Central memory CD8-positive, alpha-beta T cell (primary cell): ENCODE data around the gene KDM4F.

ENCODE experiments used
- ATAC-seq: fragments of 150-1000 bp; cut with Tn5 transposase; replicated peaks from 2 replicates; pipeline ENCODE4 v1.10.0; 2022; ENCODE audit warnings: mild to moderate bottlenecking, moderate FRiP score, moderate number of reproducible peaks; ENCODE audit not compliant: poor library complexity, severe bottlenecking; ENCODE audit errors: extremely low read depth
- DNase-seq, 2 donors: peaks; one replicate each; pipeline ENCODE4 v3.0.0; 2021; ENCODE audit warnings: low spot score in 2 of 2
- H3K27ac Mint-ChIP-seq: one replicate; pipeline ENCODE4 v1.8.0; 2022; ENCODE audit warnings: low read depth, mild to moderate bottlenecking, moderate library complexity, mixed read lengths
- H3K27me3 Mint-ChIP-seq: one replicate; pipeline ENCODE4 v1.8.0; 2022; ENCODE audit warnings: mixed read lengths
- H3K36me3 Mint-ChIP-seq: one replicate; pipeline ENCODE4 v1.8.0; 2022; ENCODE audit warnings: mild to moderate bottlenecking, moderate library complexity, mixed read lengths; ENCODE audit not compliant: insufficient read depth
- H3K4me1 Mint-ChIP-seq: one replicate; pipeline ENCODE4 v1.8.0; 2022; ENCODE audit warnings: mixed read lengths
- H3K4me3 Mint-ChIP-seq: one replicate; pipeline ENCODE4 v1.8.0; 2022; ENCODE audit warnings: mild to moderate bottlenecking, moderate library complexity, mixed read lengths
- H3K9me3 Mint-ChIP-seq: one replicate; pipeline ENCODE4 v1.8.0; 2022; ENCODE audit warnings: mixed read lengths

The KDM4F gene

DNA sequence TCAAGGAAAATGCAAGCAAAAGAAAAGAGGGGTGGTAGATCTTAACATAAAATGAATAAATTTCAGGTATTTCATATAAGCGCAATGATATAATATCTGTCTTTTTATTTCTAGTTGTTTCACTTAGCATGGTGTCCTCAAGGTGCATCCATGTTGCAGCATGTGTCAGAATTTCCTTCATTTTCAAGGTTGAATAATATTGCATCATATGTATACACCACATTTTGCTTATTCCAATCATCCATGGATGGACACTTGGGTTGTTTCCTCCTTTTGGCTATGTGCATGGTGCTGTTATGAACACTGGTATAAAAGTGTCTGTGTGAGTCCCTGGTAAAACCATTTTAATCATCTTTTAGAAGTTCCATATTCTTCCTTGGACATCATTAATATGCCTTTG, 7.0 kb upstream of the KDM4F start:
- no peaks in the 10 kb centered on the region for H3K4me1 Mint-ChIP-seq
- H3K9me3 Mint-ChIP-seq: no peaks in the 10 kb centered on the region
- ATAC-seq: no peak
- H3K27ac Mint-ChIP-seq: no peak overlapping the region
- H3K4me3 Mint-ChIP-seq: no peak overlapping the region
- H3K36me3 Mint-ChIP-seq: peaks cover 3% of the 10 kb centered on the region
- peaks cover 83% of the 10 kb centered on the region for H3K27me3 Mint-ChIP-seq
- no peak for DNase-seq

DNA sequence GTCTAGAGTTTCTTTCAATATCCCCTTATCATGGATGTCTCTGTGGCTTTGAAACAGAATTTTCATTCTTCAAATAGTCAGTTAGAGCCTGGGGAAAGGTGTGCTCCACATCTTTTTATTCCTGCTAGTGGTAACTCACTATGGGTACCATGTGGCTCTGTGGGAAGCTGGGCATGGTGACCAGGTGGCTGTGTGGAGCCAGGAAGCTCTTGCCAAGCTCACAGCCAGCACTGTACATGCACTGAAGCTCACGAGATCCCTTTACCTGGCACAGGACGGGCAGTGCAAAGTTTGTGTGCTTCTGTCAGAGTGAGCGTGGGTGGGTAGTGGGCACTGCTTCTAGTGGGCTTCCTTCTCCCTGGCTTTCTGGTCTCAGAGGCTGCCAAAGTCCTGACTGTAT, 6.3 kb upstream of the KDM4F start:
- H3K4me1 Mint-ChIP-seq: no peaks in the 10 kb centered on the region
- H3K9me3 Mint-ChIP-seq: no peaks in the 10 kb centered on the region
- H3K4me3 Mint-ChIP-seq: no peak overlapping the region
- ATAC-seq (no peak), DNase-seq (no peak)
- peaks cover 81% of the 10 kb centered on the region for H3K27me3 Mint-ChIP-seq
- H3K36me3 Mint-ChIP-seq: peaks cover 3% of the 10 kb centered on the region
- H3K27ac Mint-ChIP-seq: no peak overlapping the region

DNA sequence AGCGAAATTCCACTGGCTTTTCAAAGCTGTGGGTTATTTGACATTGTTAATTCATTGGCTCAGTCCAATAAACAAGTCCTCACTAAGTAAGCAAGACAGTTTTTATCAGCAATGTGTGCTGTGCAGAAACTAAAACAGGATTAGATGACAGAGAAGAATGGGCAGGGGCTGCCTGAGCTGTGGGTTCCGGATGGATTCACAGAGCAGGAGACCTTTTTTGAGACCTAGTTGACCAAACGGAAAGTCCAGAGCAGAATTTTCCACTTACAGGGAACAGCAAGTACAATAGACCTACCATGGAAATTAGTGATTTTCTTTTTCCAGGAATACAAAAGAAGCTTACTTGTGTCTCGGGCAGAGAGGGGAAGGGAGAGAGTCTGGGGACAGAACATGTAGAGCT, 5.2 kb upstream of the KDM4F start:
- Mint-ChIP-seq H3K27me3 (peaks cover 81% of the 10 kb centered on the region), H3K27ac (no peak overlapping the region), H3K4me1 (no peaks in the 10 kb centered on the region), H3K9me3 (no peaks in the 10 kb centered on the region), H3K36me3 (peaks cover 2% of the 10 kb centered on the region), H3K4me3 (no peak overlapping the region)
- no peak for DNase-seq
- no peak for ATAC-seq

DNA sequence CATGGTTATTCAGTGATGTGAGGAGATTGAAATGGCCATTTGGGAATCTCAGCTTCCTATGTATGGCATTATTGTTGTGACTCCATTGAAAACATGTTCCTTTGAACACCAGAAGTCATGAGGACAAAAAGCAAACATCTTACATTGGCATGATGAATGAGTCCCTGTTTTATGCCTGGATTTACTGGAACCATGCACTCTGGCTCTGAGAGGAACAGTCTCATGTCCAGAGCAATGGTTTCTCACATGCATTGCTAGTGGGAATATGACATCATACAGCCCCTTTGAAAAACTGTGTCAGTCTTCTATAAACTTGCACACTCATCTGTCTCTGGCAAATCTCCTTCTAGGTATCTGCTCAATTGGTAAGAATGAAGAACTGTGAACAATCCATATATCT, 3.4 kb upstream of the KDM4F start:
- Mint-ChIP-seq H3K9me3 (no peaks in the 10 kb centered on the region), H3K36me3 (peaks cover 2% of the 10 kb centered on the region), H3K27me3 (peaks cover 69% of the 10 kb centered on the region), H3K27ac (no peak overlapping the region), H3K4me1 (no peaks in the 10 kb centered on the region), H3K4me3 (no peak overlapping the region)
- ATAC-seq (no peak), DNase-seq (no peak)

DNA sequence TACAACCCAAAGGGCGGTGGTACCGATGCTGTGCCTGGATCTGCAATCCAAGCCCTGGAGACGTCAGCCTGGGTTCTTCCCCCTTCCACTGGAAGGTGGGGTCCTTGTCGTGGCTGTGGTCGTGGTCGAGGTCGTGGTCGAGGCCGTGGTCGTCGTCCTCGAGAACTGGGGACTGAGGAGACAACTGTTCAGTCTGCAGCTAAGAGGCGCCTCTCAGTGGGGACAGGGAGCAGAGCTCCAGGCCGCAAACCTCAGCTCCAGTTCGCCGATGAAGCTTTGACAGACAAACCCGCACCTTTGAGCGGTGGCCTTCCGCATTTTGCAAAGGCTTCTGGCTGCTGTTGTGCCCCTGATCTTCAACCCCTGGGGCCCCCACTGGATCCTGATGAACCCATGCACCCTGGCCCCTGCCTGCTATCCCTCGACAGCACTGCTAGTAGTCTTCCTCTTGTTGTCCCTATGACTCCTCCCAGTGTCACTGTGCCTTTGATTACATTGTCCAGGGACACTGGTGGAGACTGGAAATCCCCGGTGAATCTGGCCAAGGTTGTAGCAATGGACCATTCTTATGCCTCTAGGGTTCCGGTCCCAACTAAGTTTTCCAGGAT, 1.5 kb downstream of the KDM4F start:
- no peak for ATAC-seq
- H3K27me3 Mint-ChIP-seq: peaks cover 70% of the 10 kb centered on the region
- H3K36me3 Mint-ChIP-seq: no peaks in the 10 kb centered on the region
- no peak for DNase-seq
- no peak overlapping the region for H3K4me3 Mint-ChIP-seq
- H3K27ac Mint-ChIP-seq: no peak overlapping the region
- no peaks in the 10 kb centered on the region for H3K4me1 Mint-ChIP-seq
- no peaks in the 10 kb centered on the region for H3K9me3 Mint-ChIP-seq

DNA sequence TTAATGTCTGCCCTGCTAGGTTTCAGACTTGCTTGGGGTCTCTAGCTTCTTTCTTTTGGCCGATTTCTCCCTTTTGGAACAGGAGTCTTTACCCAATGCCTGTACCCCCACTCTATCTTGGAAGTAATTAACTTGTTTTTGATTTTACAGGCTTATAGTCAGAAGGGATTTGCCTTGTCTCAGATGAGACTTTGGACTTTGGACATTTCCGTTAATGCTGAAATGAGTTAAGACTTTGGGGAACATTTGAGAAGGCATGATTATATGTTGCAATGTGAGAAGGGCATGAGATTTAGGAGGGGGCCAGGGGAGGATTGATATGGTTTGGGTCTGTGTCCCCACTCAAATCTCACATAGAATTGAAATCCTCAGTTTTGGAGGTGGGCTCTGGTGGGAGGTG, 5.1 kb downstream of the KDM4F start:
- Mint-ChIP-seq H3K4me1 (no peaks in the 10 kb centered on the region), H3K36me3 (no peaks in the 10 kb centered on the region), H3K4me3 (no peak overlapping the region), H3K27me3 (peaks cover 60% of the 10 kb centered on the region), H3K27ac (no peak overlapping the region), H3K9me3 (no peaks in the 10 kb centered on the region)
- ATAC-seq: no peak
- DNase-seq: no peak

DNA sequence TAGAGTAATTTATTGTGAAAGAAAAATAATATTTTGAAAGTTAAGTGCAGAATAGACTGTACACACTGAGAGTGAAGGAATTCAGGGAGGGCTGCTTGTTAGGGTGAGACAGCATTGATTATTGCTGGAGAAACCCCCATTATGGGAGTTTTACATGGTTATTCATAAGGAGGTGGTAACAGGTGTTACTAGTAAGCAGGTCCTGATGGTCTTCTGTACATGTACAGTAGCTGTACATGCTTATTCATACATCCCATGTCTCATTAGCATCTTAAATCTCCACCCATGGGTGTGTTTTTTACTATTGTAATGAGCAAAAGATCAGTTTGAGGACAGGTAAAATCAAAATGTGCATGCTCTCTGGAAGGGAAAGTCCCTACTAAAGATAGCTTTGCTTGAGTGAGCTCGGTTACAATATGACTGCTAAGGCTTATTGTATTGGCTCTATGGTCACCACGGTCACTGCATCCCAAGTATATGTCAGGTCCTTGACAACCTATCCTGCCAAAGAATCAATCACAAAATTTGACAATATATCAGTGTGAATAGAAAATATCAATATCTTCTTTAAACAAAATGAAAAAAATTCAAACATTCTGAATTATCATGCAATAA, 6.2 kb downstream of the KDM4F start:
- peaks cover 71% of the 10 kb centered on the region for H3K27me3 Mint-ChIP-seq
- DNase-seq (no peak), ATAC-seq (no peak)
- no peak overlapping the region for H3K4me3 Mint-ChIP-seq
- H3K4me1 Mint-ChIP-seq: no peaks in the 10 kb centered on the region
- H3K36me3 Mint-ChIP-seq: no peaks in the 10 kb centered on the region
- H3K9me3 Mint-ChIP-seq: no peaks in the 10 kb centered on the region
- no peak overlapping the region for H3K27ac Mint-ChIP-seq

DNA sequence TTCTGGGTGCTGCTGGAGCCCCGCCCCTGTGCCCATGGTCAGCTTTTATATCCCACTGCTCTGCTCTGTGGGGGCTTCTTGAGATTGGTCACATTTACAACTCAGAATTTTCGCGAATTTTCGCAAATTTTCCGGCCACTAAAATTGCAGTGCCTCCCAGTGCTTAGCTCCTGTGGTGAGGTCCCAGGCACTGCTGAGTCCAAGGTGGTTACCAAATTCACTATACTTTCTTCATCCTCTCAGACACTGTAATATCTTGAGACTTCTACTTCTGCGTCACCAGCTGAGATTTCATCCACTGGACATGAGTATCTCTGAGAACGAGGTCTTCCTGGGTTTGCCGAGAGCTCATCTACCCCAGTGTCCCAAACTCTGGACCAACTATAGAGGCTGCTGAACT, 8.7 kb downstream of the KDM4F start:
- H3K27ac Mint-ChIP-seq: no peak overlapping the region

DNA sequence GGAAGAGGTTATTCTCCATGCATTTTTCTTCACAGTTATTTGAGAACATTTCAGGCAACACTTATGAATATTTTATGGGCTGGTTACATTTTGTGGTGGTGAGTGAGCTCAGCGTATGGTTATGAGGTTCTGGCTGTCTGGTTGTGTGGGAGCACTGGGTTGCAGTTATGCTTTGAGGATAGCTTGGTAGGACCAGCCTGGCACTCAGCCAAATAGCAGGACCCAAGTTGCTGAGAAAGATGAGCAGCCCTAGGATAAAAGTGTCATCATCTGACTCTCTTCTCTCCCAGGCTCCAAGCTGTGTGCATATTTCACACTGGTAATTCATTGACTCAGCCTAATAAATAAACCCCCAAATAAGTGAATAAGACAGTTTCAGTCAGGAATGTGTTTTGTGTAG, 9.4 kb downstream of the KDM4F start:
- Mint-ChIP-seq H3K36me3 (no peaks in the 10 kb centered on the region), H3K4me3 (no peak overlapping the region), H3K27ac (no peak overlapping the region), H3K4me1 (no peaks in the 10 kb centered on the region), H3K27me3 (peaks cover 54% of the 10 kb centered on the region), H3K9me3 (no peaks in the 10 kb centered on the region)
- DNase-seq: no peak
- ATAC-seq: no peak

More for the DNA sequence above, 8.7 kb downstream of the KDM4F start:
- H3K27me3 Mint-ChIP-seq: peaks cover 61% of the 10 kb centered on the region
- DNase-seq (no peak), ATAC-seq (no peak)
- H3K4me3 Mint-ChIP-seq: no peak overlapping the region
- H3K36me3 Mint-ChIP-seq: no peaks in the 10 kb centered on the region
- H3K4me1 Mint-ChIP-seq: no peaks in the 10 kb centered on the region
- no peaks in the 10 kb centered on the region for H3K9me3 Mint-ChIP-seq

DNA sequence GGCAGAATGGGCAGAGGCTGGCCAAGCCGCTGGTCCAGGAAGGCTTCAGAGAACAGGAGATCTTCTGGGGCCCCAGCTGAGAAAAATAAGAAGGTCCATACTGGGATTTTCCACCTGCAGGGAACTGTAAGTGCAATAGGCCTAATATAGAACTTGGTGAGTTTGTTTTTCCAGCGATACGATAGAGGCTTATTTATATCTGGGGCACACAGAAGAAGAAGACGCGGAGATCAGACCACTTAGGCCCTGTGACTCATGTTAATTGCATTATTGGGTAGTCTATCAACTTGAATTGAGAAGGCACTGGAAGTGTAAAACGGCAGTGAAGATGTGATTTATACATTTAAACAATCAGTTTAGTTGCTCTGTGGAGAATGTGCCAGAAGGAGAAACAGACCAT, 9.8 kb downstream of the KDM4F start:
- H3K4me3 Mint-ChIP-seq: no peak overlapping the region
- H3K36me3 Mint-ChIP-seq: no peaks in the 10 kb centered on the region
- no peaks in the 10 kb centered on the region for H3K9me3 Mint-ChIP-seq
- H3K27ac Mint-ChIP-seq: no peak overlapping the region
- no peak for DNase-seq
- H3K4me1 Mint-ChIP-seq: no peaks in the 10 kb centered on the region
- H3K27me3 Mint-ChIP-seq: peaks cover 50% of the 10 kb centered on the region
- ATAC-seq: no peak

DNA sequence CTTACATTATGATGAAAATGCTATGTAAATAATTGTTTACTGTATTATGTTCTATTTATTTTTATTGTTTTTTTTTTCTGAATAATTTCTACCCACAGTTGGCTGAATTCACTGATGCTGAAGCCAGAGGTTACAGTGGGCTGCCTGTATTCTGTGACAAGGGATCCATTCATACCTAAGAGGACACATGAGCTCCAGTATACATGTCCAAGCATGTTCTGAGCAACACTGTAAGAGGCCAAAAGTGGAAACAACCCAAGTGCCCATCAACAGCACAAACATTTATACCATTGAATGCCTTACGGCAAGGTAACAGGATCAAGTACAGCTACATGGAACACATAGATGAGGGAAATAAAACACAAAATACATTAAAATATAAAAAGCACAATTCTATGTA, 16.1 kb downstream of the KDM4F start:
- peaks cover 11% of the 10 kb centered on the region for H3K27me3 Mint-ChIP-seq
- no peak for ATAC-seq
- no peak overlapping the region for H3K27ac Mint-ChIP-seq
- H3K9me3 Mint-ChIP-seq: no peaks in the 10 kb centered on the region
- peaks cover 23% of the 10 kb centered on the region for H3K4me1 Mint-ChIP-seq
- no peak overlapping the region for H3K4me3 Mint-ChIP-seq
- no peak for DNase-seq
- peaks cover 11% of the 10 kb centered on the region for H3K36me3 Mint-ChIP-seq

DNA sequence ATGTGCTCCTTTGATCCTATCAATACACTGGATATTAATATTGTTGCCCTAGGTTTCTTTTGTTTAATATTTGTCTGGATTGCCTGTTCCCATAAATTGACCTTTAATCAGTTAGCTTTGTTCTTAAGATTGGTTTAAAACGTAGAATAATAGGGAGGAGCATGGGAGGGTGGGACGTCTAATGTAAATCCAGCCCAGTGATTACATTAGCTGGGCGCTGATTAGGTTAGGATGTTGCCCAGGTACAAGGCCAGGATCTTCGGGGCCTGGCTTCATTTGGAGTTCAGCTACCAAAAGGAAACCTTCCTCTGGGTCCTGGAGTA, 17.5 kb downstream of the KDM4F start, which contains the start of gene SRSF8:
TSS of gene SRSF8 (plus strand) at position 204 of the 323 bp plus-strand sequence. CDS start 308 bp downstream, outside the sequence.
- peak within 1 kb of the TSS; percentile 96 for H3K27ac Mint-ChIP-seq
- DNase-seq: no peak
- H3K36me3 Mint-ChIP-seq: peaks cover 13% of the 10 kb centered on the region
- peak within 1 kb of the TSS; percentile 97 for H3K4me3 Mint-ChIP-seq
- peak; percentile 13 for ATAC-seq
- H3K9me3 Mint-ChIP-seq: no peaks in the 10 kb centered on the region
- no peaks in the 10 kb centered on the region for H3K27me3 Mint-ChIP-seq
- H3K4me1 Mint-ChIP-seq: peaks cover 29% of the 10 kb centered on the region

DNA sequence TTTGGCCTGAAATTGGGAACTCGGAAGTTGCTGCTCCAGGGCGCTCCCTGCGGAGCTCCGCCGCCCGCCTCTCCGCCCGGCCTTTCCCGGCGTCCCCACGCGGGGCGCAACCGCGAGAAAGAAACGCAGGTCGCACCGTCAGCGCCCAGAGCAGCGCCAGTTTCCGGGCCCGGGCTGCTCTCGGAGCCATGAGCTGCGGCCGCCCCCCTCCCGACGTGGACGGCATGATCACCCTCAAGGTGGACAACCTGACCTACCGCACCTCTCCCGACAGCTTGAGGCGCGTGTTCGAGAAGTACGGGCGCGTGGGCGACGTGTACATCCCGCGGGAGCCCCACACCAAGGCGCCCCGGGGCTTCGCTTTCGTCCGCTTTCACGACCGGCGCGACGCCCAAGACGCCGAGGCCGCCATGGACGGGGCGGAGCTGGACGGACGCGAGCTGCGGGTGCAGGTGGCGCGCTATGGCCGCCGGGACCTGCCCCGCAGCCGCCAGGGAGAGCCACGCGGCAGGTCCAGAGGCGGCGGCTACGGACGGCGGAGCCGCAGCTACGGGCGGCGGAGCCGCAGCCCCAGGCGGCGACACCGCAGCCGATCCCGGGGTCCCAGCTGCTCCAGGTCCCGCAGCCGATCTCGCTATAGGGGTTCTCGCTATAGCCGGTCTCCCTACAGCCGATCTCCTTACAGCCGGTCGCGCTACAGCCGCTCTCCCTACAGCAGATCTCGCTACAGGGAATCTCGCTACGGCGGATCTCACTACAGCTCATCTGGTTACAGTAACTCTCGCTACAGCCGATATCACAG, 18.0 kb downstream of the KDM4F start:
- Mint-ChIP-seq H3K36me3 (peaks cover 13% of the 10 kb centered on the region), H3K27me3 (no peaks in the 10 kb centered on the region)

More for the DNA sequence above, 18.0 kb downstream of the KDM4F start:
- Mint-ChIP-seq H3K9me3 (no peaks in the 10 kb centered on the region), H3K4me3 (peak overlapping the region; percentile 97), H3K4me1 (peaks cover 29% of the 10 kb centered on the region), H3K27ac (peak overlapping the region; percentile 96)
- DNase-seq: peak; percentile 55 to 59
- ATAC-seq: peak; percentile 59
